Lower lobe of right lung (tissue), 2 donors: ENCODE measurements around the gene CTNNA2. TPM values are rescaled to one million over a fixed set of nuclear protein-coding genes. Genes with fewer than 3 reads are reported as not detected.

ENCODE experiments used
- ATAC-seq, 2 donors: fragments of 200-7000 bp; cut with Tn5 transposase; one replicate each; pipeline ENCODE4 v1.9.1; 2020 to 2022; ENCODE audit warnings: mild to moderate bottlenecking in 2 of 2, moderate library complexity in 2 of 2
- DNase-seq: peaks from one replicate; pipeline ENCODE4 v3.0.0-alpha.2; 2020
- H3K27ac ChIP-seq: fragments of 200-600 bp; one replicate; pipeline ENCODE4 v1.8.0; 2022
- H3K27me3 ChIP-seq: fragments of 200-600 bp; one replicate; pipeline ENCODE4 v1.8.0; 2022; ENCODE audit warnings: low read depth
- H3K36me3 ChIP-seq: fragments of 200-600 bp; one replicate; pipeline ENCODE4 v1.8.0; 2022; ENCODE audit warnings: mild to moderate bottlenecking
- H3K4me1 ChIP-seq: fragments of 200-600 bp; one replicate; pipeline ENCODE4 v1.8.0; 2022
- H3K4me3 ChIP-seq: fragments of 200-600 bp; one replicate; pipeline ENCODE4 v1.8.0; 2022; ENCODE audit warnings: mild to moderate bottlenecking
- H3K9me3 ChIP-seq: fragments of 200-600 bp; one replicate; pipeline ENCODE4 v1.8.0; 2022
- CTCF ChIP-seq: fragments of 200-600 bp; IDR thresholded peaks from one replicate; pipeline ENCODE4 v1.8.0; 2022; ENCODE audit warnings: antibody characterized with exemption, mild to moderate bottlenecking
- intact Hi-C: fragments of 100-400 bp; cut with DNase I; formaldehyde crosslinking; loops from one replicate; pipeline ENCODE4 v1.11.0; 2022
- total RNA-seq: library from RNA; stranded (reverse); fragmentation: NEBNext Ultra II Directional; extraction: Animal tissue kit (Norgen Biotek cat#: 25700); gene quantifications from one replicate; pipeline ENCODE4 v1.2.1, GENCODE V29; 2021
- donor health status: DM: no; HTN: yes; CAD: no; lungs with severe emphysema.

Gene CTNNA2
- total RNA-seq, 1 donor from 2014 or later = not detected

DNA sequence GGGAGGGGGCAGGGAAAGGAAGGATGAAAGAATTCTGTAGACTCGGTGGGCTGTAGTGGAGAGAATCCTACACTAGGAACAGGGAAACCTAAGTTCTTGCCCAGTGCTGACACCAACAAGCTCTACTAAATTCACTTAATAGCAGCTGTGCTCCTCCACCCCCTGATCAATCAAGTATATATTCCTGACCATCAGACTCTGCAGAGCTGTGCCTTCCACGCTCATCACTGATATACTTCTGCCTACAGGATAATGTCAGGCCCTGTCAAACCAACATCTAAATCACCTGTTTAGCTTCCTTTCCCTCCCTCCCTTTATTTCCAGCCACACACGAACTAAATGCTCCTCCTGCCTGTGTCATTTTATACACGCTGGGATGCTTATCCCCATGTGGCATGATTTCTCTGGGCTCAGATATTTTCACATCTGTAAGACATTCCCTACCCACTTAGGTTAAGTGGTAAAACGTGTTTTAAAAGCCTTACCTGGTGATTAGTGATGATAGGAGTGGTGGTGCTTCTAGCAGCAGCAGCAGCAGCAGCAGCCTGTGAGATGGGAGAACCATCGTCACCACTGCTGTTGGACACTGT is 489.8 kb downstream of the CTNNA2 start:
- no peaks in the 10 kb centered on the region for H3K9me3 ChIP-seq
- no peak overlapping the region for H3K27ac ChIP-seq
- intact Hi-C loops = no loop called here
- H3K4me1 ChIP-seq = no peaks in the 10 kb centered on the region
- no peak for TF ChIP-seq CTCF
- H3K4me3 ChIP-seq = no peak overlapping the region
- no peaks in the 10 kb centered on the region for H3K27me3 ChIP-seq
- DNase-seq (no peak), ATAC-seq (no peak)
- no peaks in the 10 kb centered on the region for H3K36me3 ChIP-seq

- DNase-seq = no peak
- no peak for TF ChIP-seq CTCF
- intact Hi-C loops = no loop called here
These were observed 495.1 kb downstream of the CTNNA2 start for GRCh38 chr2:80007777-80008503.

DNA sequence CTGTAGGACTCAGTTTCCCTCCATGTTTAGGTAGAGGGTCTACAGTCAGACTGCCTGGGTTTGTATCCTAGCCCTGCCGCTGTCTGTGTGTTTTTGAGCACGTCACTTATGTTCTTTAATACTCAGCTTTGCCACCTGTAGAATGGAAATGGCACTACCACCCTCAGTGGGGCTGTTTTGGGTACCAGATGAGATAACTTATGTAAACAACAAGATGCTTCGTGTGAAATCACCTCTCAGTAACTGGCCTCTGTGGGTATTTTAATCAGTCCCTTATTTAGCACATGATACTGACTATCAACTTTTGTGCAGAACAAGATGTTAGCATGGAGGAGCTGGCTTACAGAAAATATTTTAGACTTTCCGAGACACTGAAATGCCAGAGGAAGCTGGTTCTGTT is 495.7 kb downstream of the CTNNA2 start:
- intact Hi-C loops = no loop called here
- DNase-seq (no peak), ATAC-seq (no peak)
- no peaks in the 10 kb centered on the region for H3K9me3 ChIP-seq
- H3K27ac ChIP-seq = no peak overlapping the region
- H3K36me3 ChIP-seq = no peaks in the 10 kb centered on the region
- H3K27me3 ChIP-seq = no peaks in the 10 kb centered on the region
- TF ChIP-seq CTCF = no peak
- no peak overlapping the region for H3K4me3 ChIP-seq
- no peaks in the 10 kb centered on the region for H3K4me1 ChIP-seq

More at GRCh38 chr2:80007777-80008503, 495.1 kb downstream of the CTNNA2 start:
- Histone ChIP-seq H3K36me3 (no peaks in the 10 kb centered on the region), H3K4me3 (no peak overlapping the region), H3K27me3 (no peaks in the 10 kb centered on the region), H3K4me1 (no peaks in the 10 kb centered on the region), H3K9me3 (no peaks in the 10 kb centered on the region), H3K27ac (no peak overlapping the region)
- ATAC-seq = peak; percentile 39 to 64

GRCh38 chr2:80009211-80009610 is 496.4 kb downstream of the CTNNA2 start:
- Histone ChIP-seq H3K36me3 (no peaks in the 10 kb centered on the region), H3K9me3 (no peaks in the 10 kb centered on the region), H3K27me3 (no peaks in the 10 kb centered on the region), H3K4me3 (no peak overlapping the region), H3K4me1 (no peaks in the 10 kb centered on the region), H3K27ac (no peak overlapping the region)
- intact Hi-C loops = no loop called here
- no peak for TF ChIP-seq CTCF
- DNase-seq (no peak), ATAC-seq (no peak)

DNA sequence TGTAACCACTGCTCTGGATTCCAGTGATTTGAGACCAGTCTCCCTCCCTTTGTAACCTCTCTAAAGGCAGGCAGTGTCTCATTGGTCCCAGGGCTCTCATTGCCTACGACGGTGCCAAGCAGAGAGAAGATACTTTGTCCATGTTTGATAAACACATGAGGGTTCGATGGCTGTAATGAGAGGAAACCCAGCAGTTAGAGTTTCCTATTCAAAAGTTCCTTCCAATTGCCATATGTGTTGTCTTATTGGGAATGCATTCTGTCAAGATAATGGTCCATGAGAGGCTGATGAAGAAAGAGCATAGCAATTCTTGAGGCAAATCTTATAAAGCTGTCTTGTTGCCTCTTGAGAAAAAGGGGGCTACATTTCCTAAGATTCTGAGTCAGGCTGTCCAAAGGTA is 499.2 kb downstream of the CTNNA2 start:
- Histone ChIP-seq H3K4me3 (no peak overlapping the region), H3K36me3 (no peaks in the 10 kb centered on the region), H3K4me1 (no peaks in the 10 kb centered on the region), H3K27ac (no peak overlapping the region), H3K27me3 (no peaks in the 10 kb centered on the region), H3K9me3 (no peaks in the 10 kb centered on the region)
- ATAC-seq (no peak), DNase-seq (no peak)
- intact Hi-C loops = no loop called here
- TF ChIP-seq CTCF = no peak
